DMS79 treated with DMSO at 0.1 percent for 48 hours (cell line): ENCODE measurements around the gene PTPRU.

ENCODE experiments used
- DNase-seq: peaks from one replicate; lab custom pipeline; 2025; lab: John Stamatoyannopoulos, UW

The PTPRU gene

DNA sequence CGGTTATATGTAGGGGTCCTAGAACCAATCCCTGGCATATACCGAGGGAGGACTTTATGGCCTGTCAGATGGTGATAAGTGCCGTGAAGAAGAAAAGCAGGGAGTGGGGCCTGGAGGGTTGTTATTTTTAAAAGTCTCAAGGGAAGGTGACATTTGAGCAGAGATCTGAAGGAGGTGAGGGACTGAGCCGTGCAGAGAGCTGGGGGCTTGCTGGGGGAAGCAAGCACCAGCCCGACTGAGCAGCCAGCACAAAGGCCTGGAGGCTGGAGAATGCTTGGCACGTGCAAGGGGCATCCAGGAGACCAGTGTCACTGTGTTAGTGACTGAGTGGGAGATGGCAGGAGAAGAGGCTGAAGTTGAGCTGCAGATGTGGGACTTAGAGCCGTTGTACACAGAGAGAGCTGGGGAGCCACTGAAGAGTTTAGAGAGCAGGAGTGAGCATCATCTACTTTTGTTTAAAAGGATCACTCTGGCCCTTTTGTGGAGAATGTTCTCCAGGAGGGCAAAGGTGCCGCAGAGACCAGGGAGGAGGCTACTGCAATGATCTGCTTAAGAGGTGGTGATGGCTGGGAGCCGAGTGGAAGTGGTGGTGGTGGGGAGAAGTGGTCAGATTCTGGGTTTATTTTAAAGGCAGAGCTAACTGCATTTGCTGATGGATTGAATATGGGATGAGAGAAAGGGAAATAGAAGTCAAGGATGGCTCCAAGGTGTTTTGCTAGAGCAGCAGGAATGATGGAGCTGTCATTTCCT is 31.2 kb downstream of the PTPRU start:
- no peak for DNase-seq

DNA sequence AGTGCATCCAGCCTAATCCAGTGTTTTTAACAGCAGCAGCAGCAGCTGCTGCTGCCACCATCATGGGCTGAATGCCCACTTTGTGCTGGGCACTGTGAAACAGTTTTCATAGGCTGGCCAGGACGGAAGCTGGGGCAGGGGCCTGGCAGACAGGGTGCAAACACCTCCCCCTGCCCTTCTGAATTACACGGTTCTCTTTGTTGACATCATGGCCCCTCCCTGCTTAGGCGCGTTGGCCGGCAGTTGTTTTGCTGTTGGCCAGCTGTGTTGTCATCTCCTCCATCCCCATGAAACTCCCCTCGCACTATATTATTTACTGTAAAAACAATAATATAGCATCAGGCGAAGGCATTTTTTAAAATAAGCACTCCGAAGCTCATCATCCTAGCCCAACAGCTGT is 33.1 kb downstream of the PTPRU start:
- DNase-seq, result no peak

DNA sequence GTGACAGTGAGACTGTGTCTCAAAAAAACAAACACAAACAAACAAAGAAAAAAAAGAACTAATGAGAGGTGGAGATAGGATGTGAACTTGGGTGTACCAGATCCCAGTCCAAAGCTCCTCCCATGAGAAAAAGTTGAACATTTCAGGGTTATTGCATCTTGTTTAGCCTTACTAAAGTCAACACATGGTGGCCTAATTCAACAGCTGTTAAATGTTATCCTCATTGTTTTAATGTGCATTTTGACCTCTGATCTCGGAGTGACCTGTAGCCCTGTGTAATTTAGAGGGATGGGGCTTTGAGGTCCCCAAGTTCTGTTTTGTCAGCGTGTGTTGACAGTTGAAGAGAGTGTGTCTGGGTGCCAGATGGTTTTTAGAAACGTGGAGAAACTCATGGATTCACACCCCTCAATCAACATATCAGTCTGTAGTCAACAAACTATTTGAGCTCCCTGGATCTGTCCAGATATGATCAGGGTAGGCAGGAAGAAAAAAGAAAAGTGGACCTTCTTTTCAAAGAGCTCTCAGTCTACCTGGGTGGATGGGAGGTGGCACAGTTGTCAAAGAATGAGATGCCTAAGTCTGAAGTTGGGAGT is 34.7 kb downstream of the PTPRU start:
- no peak for DNase-seq

DNA sequence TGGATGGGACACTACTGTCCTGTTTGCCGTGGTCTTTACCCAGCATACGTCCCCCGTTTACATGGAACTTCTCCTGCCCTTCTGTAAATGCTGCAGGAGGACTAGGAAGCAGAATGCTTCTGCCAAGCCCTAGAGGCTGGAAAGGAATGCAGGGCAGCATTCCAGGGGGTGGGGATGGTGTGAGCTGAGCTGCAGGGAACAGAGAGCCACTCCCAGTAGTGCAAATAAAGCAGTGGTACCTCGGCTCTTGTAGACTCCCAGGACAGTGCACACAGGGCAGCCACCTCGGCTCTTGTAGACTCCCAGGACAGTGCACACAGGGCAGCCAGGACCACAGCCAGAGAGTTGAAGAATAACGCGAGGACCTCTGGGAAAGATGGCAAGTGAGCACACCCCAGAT is 35.4 kb downstream of the PTPRU start:
- DNase-seq, result no peak

DNA sequence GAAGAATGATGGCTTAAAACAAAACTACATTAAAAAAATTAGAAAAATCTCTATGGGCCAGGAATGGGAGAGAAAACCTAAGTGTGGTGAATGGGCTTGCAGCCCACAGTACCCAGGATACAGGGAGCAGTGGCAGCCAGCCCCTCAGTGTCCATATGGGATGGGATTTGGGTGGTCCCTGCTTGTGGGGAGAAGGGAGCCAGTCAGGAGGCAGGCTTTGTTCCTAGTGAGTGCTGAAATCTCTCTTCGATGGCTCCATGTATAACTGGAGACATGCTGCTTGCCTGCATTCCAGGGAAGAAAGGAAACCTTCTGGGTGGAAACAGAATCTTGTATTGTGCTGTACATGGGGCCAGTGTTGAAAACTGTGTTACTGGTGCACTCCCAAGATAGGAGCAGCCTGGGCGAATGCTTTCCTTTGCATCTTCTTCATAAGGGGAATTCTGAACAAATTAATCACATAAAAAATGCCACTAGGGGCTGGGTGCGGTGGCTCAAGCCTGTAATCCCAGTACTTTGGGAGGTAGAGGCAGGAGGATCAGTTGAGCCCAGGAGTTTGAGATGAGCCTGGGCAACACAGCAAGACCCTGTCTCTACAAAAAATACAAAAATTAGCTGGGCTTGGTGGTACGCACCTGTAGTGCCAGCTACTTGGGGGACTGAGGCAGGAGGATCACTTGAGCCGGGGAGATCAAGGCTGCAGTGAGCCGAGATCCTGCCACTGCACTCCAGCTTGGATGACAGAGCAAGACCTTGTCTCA is 36.0 kb downstream of the PTPRU start:
- no peak for DNase-seq

DNA sequence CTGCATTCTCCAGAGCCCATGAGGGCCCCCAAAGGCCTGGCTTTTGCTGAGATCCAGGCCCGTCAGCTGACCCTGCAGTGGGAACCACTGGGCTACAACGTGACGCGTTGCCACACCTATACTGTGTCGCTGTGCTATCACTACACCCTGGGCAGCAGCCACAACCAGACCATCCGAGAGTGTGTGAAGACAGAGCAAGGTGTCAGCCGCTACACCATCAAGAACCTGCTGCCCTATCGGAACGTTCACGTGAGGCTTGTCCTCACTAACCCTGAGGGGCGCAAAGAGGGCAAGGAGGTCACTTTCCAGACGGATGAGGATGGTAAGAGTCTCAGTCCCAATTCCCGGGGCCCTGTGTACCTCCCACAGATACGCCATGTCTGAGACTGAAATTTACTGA is 39.1 kb downstream of the PTPRU start:
- no peak for DNase-seq

DNA sequence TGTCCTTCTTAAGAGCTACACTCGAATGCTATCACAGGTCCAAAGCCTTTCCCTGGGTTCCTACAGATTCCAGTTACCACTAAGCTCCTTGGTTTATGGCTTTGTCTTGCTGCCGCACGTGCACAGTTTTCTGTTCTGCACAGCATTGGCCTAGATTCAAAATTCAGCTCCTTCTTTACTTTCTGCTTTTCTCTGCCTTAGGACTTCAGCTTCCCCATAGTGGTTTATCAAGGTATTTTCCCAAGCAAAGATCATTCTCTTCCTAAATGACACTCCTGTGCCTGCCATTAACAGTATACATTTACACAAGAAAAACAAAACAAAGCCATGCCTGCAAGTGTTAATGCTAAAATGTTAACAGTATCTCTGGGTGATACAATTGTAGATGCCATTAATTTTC is 41.8 kb downstream of the PTPRU start:
- DNase-seq, result no peak

DNA sequence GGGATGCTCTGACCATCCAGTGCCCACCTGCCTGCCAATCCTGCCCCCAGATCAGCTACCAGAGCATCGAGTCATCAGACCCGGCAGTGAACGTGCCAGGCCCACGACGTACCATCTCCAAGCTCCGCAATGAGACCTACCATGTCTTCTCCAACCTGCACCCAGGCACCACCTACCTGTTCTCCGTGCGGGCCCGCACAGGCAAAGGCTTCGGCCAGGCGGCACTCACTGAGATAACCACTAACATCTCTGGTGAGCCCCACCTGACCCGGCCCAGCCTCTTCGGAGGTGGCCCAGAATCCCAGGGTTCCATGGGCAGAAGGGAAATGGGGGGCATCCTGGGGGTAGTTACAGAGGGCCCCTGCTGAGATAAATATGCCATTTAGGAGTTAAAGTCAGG is 43.1 kb downstream of the PTPRU start:
- no peak for DNase-seq

DNA sequence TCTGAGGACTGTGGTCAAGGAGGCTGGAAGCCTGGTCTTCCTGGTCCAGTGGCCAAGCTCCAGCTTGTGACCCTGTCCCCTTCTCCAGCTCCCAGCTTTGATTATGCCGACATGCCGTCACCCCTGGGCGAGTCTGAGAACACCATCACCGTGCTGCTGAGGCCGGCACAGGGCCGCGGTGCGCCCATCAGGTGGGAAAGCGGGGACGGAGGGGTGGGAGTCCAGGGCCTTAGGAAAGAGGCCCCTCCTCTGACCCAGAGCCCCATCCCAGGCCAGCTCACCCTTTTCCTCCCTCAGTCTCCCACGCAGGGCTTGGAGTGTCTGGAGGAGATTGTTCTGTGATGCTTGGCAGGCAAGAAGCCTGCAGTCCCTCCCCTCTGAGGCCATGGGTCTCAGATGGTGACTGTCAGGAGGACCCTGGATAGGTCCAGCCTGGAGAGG is 43.6 kb downstream of the PTPRU start:
- DNase-seq, result no peak

DNA sequence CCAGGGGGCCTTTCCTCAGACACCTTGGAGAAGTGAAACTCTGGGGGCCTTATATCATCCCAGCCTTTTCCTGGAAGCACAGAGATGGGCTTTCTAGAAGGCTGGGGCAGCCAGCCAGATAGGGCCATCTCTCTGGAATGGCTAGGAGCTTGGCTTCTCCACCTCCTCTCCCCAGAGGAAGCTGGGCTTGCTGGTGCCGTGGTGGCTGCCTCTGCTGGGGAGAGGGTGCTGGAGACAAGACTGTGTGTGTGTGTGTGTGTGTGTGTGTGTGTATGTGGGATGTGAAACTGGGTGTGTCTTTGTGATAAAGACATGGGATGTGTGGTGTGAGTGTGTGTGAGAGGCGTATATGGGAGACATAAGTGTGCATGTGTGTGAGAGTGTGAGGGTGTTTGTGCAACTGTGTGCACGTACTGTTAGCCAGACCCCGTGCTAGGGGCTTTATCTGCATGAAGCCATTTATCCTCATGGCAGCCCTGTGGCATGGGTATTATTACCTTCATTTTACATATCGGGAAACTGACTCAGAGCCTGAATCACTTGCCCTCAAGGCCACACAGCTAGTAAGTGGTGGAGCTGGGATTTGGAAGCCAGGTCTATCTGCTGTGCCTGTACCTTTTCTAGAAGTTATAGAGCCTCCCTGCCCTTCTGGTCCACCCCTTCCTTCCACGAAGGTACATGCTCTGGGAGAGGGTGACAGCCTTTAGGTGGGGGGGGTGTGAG is 44.2 kb downstream of the PTPRU start:
- no peak for DNase-seq

DNA sequence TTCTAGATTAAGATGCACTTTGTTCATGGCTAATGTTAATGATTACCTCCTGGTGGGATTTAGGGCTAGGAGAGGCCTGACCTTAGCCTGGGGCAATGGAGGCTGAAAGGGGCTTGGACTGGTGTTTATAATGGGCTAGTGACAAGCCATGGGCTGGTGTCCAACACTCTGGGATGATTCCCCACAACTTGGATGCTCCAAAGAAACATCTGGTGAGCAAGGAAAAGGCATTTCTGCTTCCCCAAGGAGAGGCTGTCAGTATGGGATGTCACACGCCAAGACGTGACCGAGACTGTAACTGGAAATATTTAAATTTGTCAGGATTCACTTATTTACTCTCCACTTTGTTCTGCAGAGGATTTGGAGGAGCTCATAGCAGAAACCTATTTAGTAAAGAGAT is 45.2 kb downstream of the PTPRU start:
- DNase-seq, result no peak

DNA sequence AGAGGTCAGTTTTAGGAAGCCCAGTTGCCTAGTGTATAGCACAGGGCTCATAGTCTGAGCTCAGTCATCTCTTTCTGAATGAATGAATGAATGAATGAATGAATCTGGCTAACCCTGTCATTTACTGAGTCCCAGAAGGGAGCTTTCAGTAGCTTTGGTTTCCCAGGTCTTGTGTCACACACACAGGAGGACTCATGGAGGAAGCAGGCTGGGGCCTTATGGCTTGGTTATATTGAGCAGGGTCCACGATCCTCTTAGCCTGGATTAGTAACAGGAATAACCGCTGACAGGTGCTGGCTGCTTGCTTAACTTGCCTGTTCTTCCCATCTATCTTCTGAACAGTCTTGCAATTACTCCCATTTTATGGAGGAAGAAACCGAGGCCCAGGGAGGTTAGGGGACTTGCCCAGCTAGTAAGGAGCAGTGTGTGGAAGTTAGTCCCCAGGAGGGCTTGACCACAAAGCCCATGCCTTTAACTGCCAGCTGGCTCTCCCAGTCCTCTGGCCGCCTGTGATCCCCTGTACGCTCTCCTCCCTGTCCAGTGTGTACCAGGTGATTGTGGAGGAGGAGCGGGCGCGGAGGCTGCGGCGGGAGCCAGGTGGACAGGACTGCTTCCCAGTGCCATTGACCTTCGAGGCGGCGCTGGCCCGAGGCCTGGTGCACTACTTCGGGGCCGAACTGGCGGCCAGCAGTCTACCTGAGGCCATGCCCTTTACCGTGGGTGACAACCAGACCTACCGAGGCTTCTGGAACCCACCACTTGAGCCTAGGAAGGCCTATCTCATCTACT is 46.0 kb downstream of the PTPRU start:
- DNase-seq, result no peak

DNA sequence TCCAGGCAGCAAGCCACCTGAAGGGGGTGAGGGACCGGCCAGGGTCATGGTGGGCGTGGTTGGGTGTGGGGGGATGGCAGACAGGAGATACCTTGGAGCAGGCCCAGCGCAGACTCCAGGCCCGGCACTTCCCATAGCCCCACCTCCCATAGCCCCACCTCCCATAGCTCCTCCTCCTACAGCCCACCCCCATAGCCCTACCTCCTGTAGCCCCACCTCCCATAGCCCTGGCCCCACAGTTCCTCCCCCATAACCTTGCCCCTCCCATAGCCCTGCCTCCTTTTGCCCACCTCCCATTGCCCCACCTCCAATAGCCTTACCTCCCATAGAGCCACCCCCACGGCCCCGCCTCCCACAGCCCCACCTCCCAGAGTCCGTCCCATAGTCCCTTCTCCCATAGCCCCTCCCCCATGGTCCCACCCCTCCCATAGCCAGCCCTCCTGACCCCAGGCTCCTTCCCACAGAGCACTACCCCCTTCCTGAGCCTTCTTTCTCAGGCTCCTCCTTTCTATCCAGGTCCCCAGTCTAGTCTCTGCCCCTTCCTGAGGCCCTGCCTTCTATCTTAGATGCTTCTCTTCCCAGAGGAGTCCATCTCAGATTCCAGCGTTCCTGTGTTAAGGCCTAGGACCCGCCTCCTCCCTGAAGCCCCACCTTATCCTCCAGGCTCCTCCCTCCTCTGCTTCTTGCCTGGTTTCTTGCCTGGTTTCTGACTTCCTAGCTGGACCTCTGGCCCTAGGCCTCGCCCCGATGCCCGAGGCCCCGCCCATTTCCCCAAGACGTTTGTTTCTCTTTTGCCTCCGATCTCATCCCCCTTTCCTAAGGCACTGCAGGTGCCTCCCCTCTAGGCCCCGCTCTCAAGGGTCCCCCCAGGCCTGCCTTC is 46.8 kb downstream of the PTPRU start:
- no peak for DNase-seq

DNA sequence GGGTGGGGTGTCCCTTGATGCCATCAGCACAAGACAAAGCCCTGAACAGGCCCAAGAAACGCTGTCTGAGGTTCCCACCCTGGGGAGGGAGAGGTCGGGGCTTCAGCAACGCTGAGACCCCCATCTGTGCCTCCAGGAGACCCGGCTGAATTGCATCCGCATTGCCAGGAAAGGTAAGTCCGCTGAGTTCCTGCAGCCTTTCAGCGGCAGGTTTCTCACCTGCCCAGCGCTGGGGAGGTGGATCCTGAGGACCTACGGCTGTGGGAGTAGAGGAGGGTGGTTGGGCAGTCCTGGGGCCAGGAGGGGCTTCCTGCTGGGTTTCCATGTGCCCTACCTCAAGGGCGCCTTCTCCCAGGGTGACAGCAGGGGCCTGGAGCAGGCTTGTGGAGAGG is 47.5 kb downstream of the PTPRU start:
- DNase-seq, result no peak

DNA sequence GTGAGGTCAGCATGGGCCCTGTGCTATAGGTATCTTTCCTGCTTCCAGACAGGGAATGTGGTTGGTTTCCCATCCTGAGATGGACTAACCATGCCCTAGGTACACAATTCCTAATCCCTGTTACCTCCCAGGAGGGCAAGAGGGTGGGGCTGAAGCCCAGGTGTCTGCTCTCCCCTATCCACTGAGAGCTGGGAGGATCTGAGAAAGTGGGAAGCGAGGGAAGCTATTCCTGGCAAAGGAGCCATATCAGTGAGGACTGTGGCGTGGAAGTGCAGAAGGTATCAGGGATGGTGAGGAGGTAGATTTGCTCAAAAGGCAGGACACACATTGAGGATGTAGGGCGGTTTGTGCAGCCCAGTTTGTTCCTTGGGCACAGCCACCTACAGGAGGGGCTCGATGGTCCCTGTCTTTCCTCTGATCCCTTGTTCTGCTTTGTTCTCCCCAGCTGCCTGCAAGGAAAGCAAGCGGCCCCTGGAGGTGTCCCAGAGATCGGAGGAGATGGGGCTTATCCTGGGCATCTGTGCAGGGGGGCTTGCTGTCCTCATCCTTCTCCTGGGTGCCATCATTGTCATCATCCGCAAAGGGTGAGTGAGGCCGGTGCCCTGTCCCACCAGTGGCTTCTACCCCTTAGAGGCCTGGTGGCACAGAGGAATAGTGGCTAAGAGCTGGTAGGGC is 48.1 kb downstream of the PTPRU start:
- DNase-seq, result no peak

DNA sequence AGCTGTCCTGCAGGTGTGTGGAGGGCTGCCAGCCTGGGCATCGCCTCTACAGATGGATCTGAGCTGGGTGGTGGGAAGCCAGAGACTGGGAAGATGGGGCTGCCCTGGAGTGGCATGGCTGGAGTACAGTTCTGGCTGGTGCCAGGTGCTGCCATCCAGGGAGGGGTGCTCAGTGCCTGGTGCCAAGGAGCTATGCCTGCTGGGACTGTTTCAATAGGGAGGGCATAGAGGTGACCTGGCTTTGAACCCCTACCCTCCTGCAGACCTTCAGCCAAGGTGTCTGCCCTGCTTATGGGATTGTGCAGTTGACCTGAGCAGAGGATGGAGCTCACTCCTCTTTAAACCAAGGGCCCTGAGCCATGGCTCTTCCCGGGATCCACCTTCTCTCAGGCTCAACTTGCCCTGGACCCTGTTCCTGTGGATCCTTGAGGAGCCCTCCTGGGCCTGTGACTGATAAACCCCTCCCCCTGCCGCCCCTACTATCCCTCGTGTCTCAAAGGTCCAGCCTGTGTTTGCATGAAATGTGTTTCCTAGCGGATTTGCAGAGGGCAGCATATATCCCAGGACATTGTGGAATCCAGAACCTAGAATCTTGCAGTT is 48.7 kb downstream of the PTPRU start:
- DNase-seq, result no peak

DNA sequence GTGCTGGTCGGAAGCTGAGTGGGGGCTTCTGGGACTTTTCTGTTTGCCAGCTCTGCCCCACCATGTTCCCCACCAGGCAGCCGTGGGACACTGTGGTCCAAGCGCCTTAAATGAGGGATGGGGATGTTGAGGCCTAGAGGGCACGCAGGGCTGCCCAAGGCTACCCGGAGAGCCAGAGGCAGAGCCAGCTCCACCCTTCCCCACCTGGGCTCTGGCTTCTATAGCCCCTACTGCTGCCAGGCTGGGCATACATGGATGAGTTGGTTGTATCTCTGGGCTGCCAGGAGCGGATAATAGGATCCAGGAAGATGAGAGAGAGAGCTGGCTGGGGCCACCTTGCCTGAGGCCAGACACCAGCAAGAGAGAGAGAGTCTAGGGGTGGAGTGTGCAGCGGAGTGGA is 49.4 kb downstream of the PTPRU start:
- no peak for DNase-seq

DNA sequence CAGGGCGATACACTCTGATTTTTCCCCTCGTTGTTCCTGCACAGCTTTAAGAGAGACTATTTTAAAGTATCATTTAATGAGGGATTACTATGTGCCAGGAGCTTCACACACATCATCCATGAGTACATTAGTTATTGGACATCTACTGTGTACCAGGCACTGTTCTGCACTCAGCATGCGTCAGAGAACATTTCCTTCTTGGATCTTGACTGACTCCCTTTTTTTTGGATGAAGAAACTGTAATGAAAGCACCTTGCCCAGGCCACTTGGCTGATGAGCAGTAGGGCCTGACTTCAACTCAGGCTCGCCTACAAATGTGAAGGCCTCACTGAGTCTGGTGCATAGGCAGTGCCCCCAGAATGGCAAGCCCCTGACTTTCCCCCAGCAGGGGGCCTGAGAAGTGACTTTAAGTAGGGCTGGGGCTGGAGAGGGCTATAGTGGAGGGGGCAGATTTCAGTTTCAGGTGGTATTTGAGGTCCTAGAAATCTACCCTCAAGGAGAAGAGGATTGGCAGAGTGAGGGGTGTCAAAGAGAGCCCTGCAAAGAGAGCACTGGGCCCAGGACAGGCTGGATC is 50.0 kb downstream of the PTPRU start:
- DNase-seq, result no peak

DNA sequence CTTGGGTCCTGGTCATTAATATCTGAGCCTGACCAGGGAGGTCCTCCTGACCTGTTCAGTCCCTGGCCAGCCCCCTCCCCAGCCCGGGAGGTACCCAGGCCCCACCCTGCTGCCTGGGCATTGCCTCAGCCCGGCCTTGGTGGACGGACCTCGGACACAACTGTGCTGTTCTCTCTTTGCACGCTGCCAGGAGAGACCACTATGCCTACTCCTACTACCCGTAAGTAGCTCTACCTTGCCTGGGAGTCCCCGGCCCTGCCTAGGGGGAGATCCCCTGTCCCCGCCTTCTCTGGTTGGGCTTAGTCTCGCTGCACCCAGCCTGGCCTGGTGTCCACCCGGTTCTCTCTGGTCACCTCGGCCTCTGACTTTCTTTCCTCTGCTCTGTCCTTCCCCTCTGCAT is 53.2 kb downstream of the PTPRU start:
- DNase-seq, result no peak
